Thoracic aorta (tissue), 2 donors: ENCODE results near the gene ASF1A. TPM values are rescaled to one million over a fixed set of nuclear protein-coding genes. Genes with fewer than 3 reads are reported as not detected.
"Not testable (repeated sequence)": the region's sequence is repeated elsewhere in the genome, so short reads cannot be mapped to it uniquely, and the experiment has no call there.

Source experiments
- ATAC-seq: fragments of 150-250 bp; one replicate; pipeline ENCODE4 v1.8.0; 2017; ENCODE audit warnings: low read depth; ENCODE audit not compliant: insufficient number of reproducible peaks, low FRiP score
- DNase-seq: peaks from one replicate; pipeline ENCODE4 v3.0.0-alpha.2; 2020; ENCODE audit warnings: low spot score
- H3K27ac ChIP-seq, 2 donors: fragments of 200-600 bp; sonication (generic); 1 replicate in 1 of 2; 2 replicates in 1 of 2; pipeline ENCODE4 v1.5.1; 2016; ENCODE audit warnings: mild to moderate bottlenecking in 2 of 2, moderate library complexity in 2 of 2
- H3K27me3 ChIP-seq: fragments of 200-600 bp; sonication (generic); replicated peaks from 2 replicates; pipeline ENCODE4 v1.6.0; 2016; ENCODE audit warnings: mild to moderate bottlenecking; ENCODE audit not compliant: insufficient read depth
- H3K36me3 ChIP-seq: fragments of 200-600 bp; sonication (generic); one replicate; pipeline ENCODE4 v1.5.1; 2016
- H3K4me1 ChIP-seq, 2 donors: fragments of 200-600 bp; sonication (generic); 1 replicate in 1 of 2; 2 replicates in 1 of 2; pipeline versions ENCODE4 v1.5.1 to v1.6.0; 2016; ENCODE audit warnings: low read depth in 2 of 2, mild to moderate bottlenecking in 1 of 2; ENCODE audit not compliant: control insufficient read depth in 1 of 2
- H3K4me3 ChIP-seq: fragments of 200-600 bp; sonication (generic); 2 replicates; pipeline ENCODE4 v1.5.1; 2016; ENCODE audit warnings: mild to moderate bottlenecking
- H3K9me3 ChIP-seq: fragments of 200-600 bp; sonication (generic); 2 replicates; pipeline ENCODE4 v1.5.1; 2016
- CTCF ChIP-seq: fragments of 200-600 bp; sonication (generic); IDR thresholded peaks from one replicate; pipeline ENCODE4 v1.5.1; 2019; ENCODE audit warnings: antibody characterized with exemption
- total RNA-seq, 2 donors: library from RNA; depleted of rRNA; stranded (reverse); fragments of >200 nt; gene quantifications; one replicate each; pipeline versions ENCODE4 v1.1.0 to v1.2.3, GENCODE V29; 2016

ASF1A gene
- total RNA-seq, 2 donors from 2014 or later: 7.7 to 11.1 TPM

- Histone ChIP-seq H3K27ac (no peak overlapping the region), H3K4me1 (peaks cover 15 to 16% of the 10 kb centered on the region in 2 donors), H3K4me3 (no peak overlapping the region), H3K27me3 (no peaks in the 10 kb centered on the region), H3K36me3 (no peaks in the 10 kb centered on the region), H3K9me3 (no peaks in the 10 kb centered on the region)
- TF ChIP-seq CTCF: no peak
- no peak for DNase-seq
- ATAC-seq: no peak
These were observed 26.8 kb upstream of the ASF1A start for GRCh38 chr6:118867181-118867580.

GRCh38 chr6:118868901-118869300 is 25.1 kb upstream of the ASF1A start:
- not testable (repeated sequence) for ATAC-seq, DNase-seq

GRCh38 chr6:118869350-118869749 is 24.6 kb upstream of the ASF1A start:
- Histone ChIP-seq H3K36me3 (no peaks in the 10 kb centered on the region), H3K27ac (no peak overlapping the region), H3K9me3 (no peaks in the 10 kb centered on the region), H3K4me1 (peaks cover 15 to 16% of the 10 kb centered on the region in 2 donors), H3K4me3 (no peak overlapping the region), H3K27me3 (no peaks in the 10 kb centered on the region)
- DNase-seq: no peak
- no peak for ATAC-seq
- TF ChIP-seq CTCF: no peak

More at GRCh38 chr6:118868901-118869300, 25.1 kb upstream of the ASF1A start:
- H3K4me3 ChIP-seq, H3K27ac ChIP-seq, H3K27me3 ChIP-seq, H3K9me3 ChIP-seq, H3K36me3 ChIP-seq: not testable (repeated sequence)
- peaks cover 15 to 16% of the 10 kb centered on the region in 2 donors for H3K4me1 ChIP-seq

- H3K4me1 ChIP-seq: peaks cover 8 to 10% of the 10 kb centered on the region in 2 donors
- H3K36me3 ChIP-seq: no peaks in the 10 kb centered on the region
- H3K9me3 ChIP-seq: no peaks in the 10 kb centered on the region
- no peak for DNase-seq
- no peaks in the 10 kb centered on the region for H3K27me3 ChIP-seq
- H3K27ac ChIP-seq: no peak overlapping the region
- no peak overlapping the region for H3K4me3 ChIP-seq
- no peak for TF ChIP-seq CTCF
- ATAC-seq: no peak
These were observed 23.9 kb upstream of the ASF1A start for GRCh38 chr6:118869894-118870589.

- TF ChIP-seq CTCF: no peak
- H3K36me3 ChIP-seq: no peaks in the 10 kb centered on the region
- ATAC-seq (no peak), DNase-seq (no peak)
- H3K4me3 ChIP-seq: no peak overlapping the region
- no peak overlapping the region for H3K27ac ChIP-seq
- no peaks in the 10 kb centered on the region for H3K9me3 ChIP-seq
- peaks cover 4 to 6% of the 10 kb centered on the region in 2 donors for H3K4me1 ChIP-seq
- no peaks in the 10 kb centered on the region for H3K27me3 ChIP-seq
These were observed 22.6 kb upstream of the ASF1A start for GRCh38 chr6:118871331-118871730.

- Histone ChIP-seq H3K36me3 (no peaks in the 10 kb centered on the region), H3K27me3 (no peaks in the 10 kb centered on the region), H3K27ac (no peak overlapping the region), H3K4me3 (no peak overlapping the region), H3K4me1 (peaks cover 6 to 9% of the 10 kb centered on the region in 2 donors), H3K9me3 (no peaks in the 10 kb centered on the region)
- TF ChIP-seq CTCF: no peak
- ATAC-seq: no peak
- no peak for DNase-seq
These were observed 21.6 kb upstream of the ASF1A start for GRCh38 chr6:118872318-118872717.
